GM21737 (cell line): ENCODE measurements around the gene GALNT18.

Experiments
- ATAC-seq: cut with Tn5 transposase; IDR thresholded peaks from one replicate; pipeline ENCODE4 v1.9.1; 2021; ENCODE audit warnings: mild to moderate bottlenecking, moderate library complexity; ENCODE audit not compliant: unreplicated experiment

The GALNT18 gene

GRCh38 chr11:11441516-11441915 lies 180.3 kb downstream of the GALNT18 start:
- no peak for ATAC-seq

GRCh38 chr11:11441091-11441490 lies 180.7 kb downstream of the GALNT18 start:
- no peak for ATAC-seq

- no peak for ATAC-seq
Measured at GRCh38 chr11:11440144-11440543, 181.7 kb downstream of the GALNT18 start.

- ATAC-seq = no peak
Measured at GRCh38 chr11:11439591-11439990, 182.2 kb downstream of the GALNT18 start.

GRCh38 chr11:11436715-11437313 lies 185.0 kb downstream of the GALNT18 start:
- no peak for ATAC-seq

GRCh38 chr11:11435635-11436034 lies 186.2 kb downstream of the GALNT18 start:
- ATAC-seq = no peak

- no peak for ATAC-seq
Measured at GRCh38 chr11:11433960-11434359, 187.8 kb downstream of the GALNT18 start.

- no peak for ATAC-seq
Measured at GRCh38 chr11:11432621-11433319, 189.0 kb downstream of the GALNT18 start.

GRCh38 chr11:11430431-11430830 lies 191.4 kb downstream of the GALNT18 start:
- ATAC-seq = no peak

GRCh38 chr11:11428714-11429113 lies 193.1 kb downstream of the GALNT18 start:
- no peak for ATAC-seq

- no peak for ATAC-seq
Measured at GRCh38 chr11:11427542-11427941, 194.3 kb downstream of the GALNT18 start.

GRCh38 chr11:11427140-11427539 lies 194.7 kb downstream of the GALNT18 start:
- no peak for ATAC-seq

GRCh38 chr11:11426226-11426952 lies 195.4 kb downstream of the GALNT18 start:
- no peak for ATAC-seq

- ATAC-seq = no peak
Measured at GRCh38 chr11:11425806-11426205, 196.0 kb downstream of the GALNT18 start.

GRCh38 chr11:11424688-11425087 lies 197.1 kb downstream of the GALNT18 start:
- ATAC-seq = no peak

- ATAC-seq = no peak
Measured at GRCh38 chr11:11422411-11423128, 199.2 kb downstream of the GALNT18 start.

GRCh38 chr11:11421509-11421908 lies 200.3 kb downstream of the GALNT18 start:
- ATAC-seq = no peak

- no peak for ATAC-seq
Measured at GRCh38 chr11:11420899-11421285, 200.9 kb downstream of the GALNT18 start.

GRCh38 chr11:11420191-11420898 lies 201.5 kb downstream of the GALNT18 start:
- no peak for ATAC-seq

GRCh38 chr11:11419747-11420146 lies 202.1 kb downstream of the GALNT18 start:
- no peak for ATAC-seq

GRCh38 chr11:11416917-11417316 lies 204.9 kb downstream of the GALNT18 start:
- ATAC-seq = no peak
